Measurements from ENCODE around the gene VCAM1. TPM values are rescaled to one million over a fixed set of nuclear protein-coding genes. Genes with fewer than 3 reads are reported as not detected.
"Not testable (repeated sequence)": the region's sequence is repeated elsewhere in the genome, so short reads cannot be mapped to it uniquely, and the experiment has no call there.

VCAM1 gene
- total and polyA plus RNA-seq, 7 experiments from 2014 or later = not detected

GRCh38 chr1:100710906-100711682 lies 8.4 kb upstream of the VCAM1 start:
- intact Hi-C loops (cut with micrococcal nuclease) = no loop called here
- peaks cover 5 to 26% (median 19%) of the 10 kb centered on the region in 5 donors for H3K27me3 Mint-ChIP-seq
- H3K4me1 Mint-ChIP-seq = peaks cover 0 to 12% (median 4%) of the 10 kb centered on the region in 7 donors
- H3K4me3 Mint-ChIP-seq = no peak overlapping the region
- POLR2A ChIA-PET = no interaction called here
- no peak overlapping the region for H3K4me3 ChIP-seq (ENCODE audit: low read length)
- CTCF ChIA-PET = no interaction called here
- no peak overlapping the region for H3K27ac ChIP-seq (ENCODE audit: low read depth, low read length)
- no peak for DNase-seq
- H3K9me3 ChIP-seq (ENCODE audit: control insufficient read depth in 2 of 3, low read length in 3 of 3) = no peaks in the 10 kb centered on the region
- no peaks in the 10 kb centered on the region for H3K9me3 Mint-ChIP-seq
- no peaks in the 10 kb centered on the region for H3K36me3 Mint-ChIP-seq
- H3K4me1 ChIP-seq (ENCODE audit: control insufficient read depth in 2 of 2, insufficient read depth in 2 of 2, low read length in 2 of 2) = peaks cover 0 to 24% of the 10 kb centered on the region in 2 donors
- H3K27me3 ChIP-seq (ENCODE audit: control insufficient read depth in 2 of 2, insufficient read depth in 2 of 2, low read length in 2 of 2) = no peaks in the 10 kb centered on the region
- ATAC-seq = no peak
- H3K36me3 ChIP-seq (ENCODE audit: control insufficient read depth in 2 of 3, insufficient read depth in 3 of 3, low read length in 3 of 3) = no peaks in the 10 kb centered on the region
- no peak overlapping the region for H3K27ac Mint-ChIP-seq

- DNase-seq (peak in 2 of 9 donors; percentile 6 to 30), ATAC-seq (peak; percentile 86)
- CTCF ChIA-PET; H3K9me3 Mint-ChIP-seq; H3K27ac Mint-ChIP-seq; POLR2A ChIA-PET; H3K27ac ChIP-seq (ENCODE audit: low read depth, low read length); H3K36me3 ChIP-seq (ENCODE audit: control insufficient read depth in 2 of 3, insufficient read depth in 3 of 3, low read length in 3 of 3); intact Hi-C loops (cut with micrococcal nuclease); H3K27me3 ChIP-seq (ENCODE audit: control insufficient read depth in 2 of 2, insufficient read depth in 2 of 2, low read length in 2 of 2); H3K4me3 ChIP-seq (ENCODE audit: low read length); H3K36me3 Mint-ChIP-seq; H3K9me3 ChIP-seq (ENCODE audit: control insufficient read depth in 2 of 3, low read length in 3 of 3): not testable (repeated sequence)
- H3K4me1 ChIP-seq (ENCODE audit: control insufficient read depth in 2 of 2, insufficient read depth in 2 of 2, low read length in 2 of 2) = peaks cover 0 to 24% of the 10 kb centered on the region in 2 donors
- Mint-ChIP-seq H3K27me3 (peaks cover 5 to 25% (median 21%) of the 10 kb centered on the region in 5 donors), H3K4me1 (peaks cover 0 to 12% (median 4%) of the 10 kb centered on the region in 7 donors), H3K4me3 (peak overlapping the region in 4 of 10 donors; percentile 0 to 59 (median 26))
Measured at GRCh38 chr1:100713027-100713426, 6.5 kb upstream of the VCAM1 start.

- H3K9me3 Mint-ChIP-seq = no peaks in the 10 kb centered on the region
- POLR2A ChIA-PET = no interaction called here
- ATAC-seq = no peak
Measured at GRCh38 chr1:100713626-100714025, 5.9 kb upstream of the VCAM1 start.

GRCh38 chr1:100714599-100714998 lies 4.9 kb upstream of the VCAM1 start:
- no peak overlapping the region for H3K27ac Mint-ChIP-seq
- H3K4me3 Mint-ChIP-seq = no peak overlapping the region
- H3K27ac ChIP-seq (ENCODE audit: low read depth, low read length) = no peak overlapping the region
- POLR2A ChIA-PET = no interaction called here
- no peaks in the 10 kb centered on the region for H3K9me3 Mint-ChIP-seq
- CTCF ChIA-PET = no interaction called here
- peaks cover 7 to 21% (median 21%) of the 10 kb centered on the region in 5 donors for H3K27me3 Mint-ChIP-seq
- H3K36me3 ChIP-seq (ENCODE audit: control insufficient read depth in 2 of 3, insufficient read depth in 3 of 3, low read length in 3 of 3) = no peaks in the 10 kb centered on the region
- H3K4me1 ChIP-seq (ENCODE audit: control insufficient read depth in 2 of 2, insufficient read depth in 2 of 2, low read length in 2 of 2) = peaks cover 0 to 24% of the 10 kb centered on the region in 2 donors
- no peak for ATAC-seq
- DNase-seq = no peak
- intact Hi-C loops (cut with micrococcal nuclease) = no loop called here
- no peaks in the 10 kb centered on the region for H3K27me3 ChIP-seq (ENCODE audit: control insufficient read depth in 2 of 2, insufficient read depth in 2 of 2, low read length in 2 of 2)
- no peak overlapping the region for H3K4me3 ChIP-seq (ENCODE audit: low read length)
- no peaks in the 10 kb centered on the region for H3K36me3 Mint-ChIP-seq
- peaks cover 0 to 12% (median 4%) of the 10 kb centered on the region in 7 donors for H3K4me1 Mint-ChIP-seq
- no peaks in the 10 kb centered on the region for H3K9me3 ChIP-seq (ENCODE audit: control insufficient read depth in 2 of 3, low read length in 3 of 3)

More at GRCh38 chr1:100713626-100714025, 5.9 kb upstream of the VCAM1 start:
- Mint-ChIP-seq H3K27me3 (peaks cover 5 to 25% (median 21%) of the 10 kb centered on the region in 5 donors), H3K36me3 (no peaks in the 10 kb centered on the region), H3K27ac (no peak overlapping the region), H3K4me3 (no peak overlapping the region), H3K4me1 (peaks cover 0 to 12% (median 4%) of the 10 kb centered on the region in 7 donors)
- intact Hi-C loops (cut with micrococcal nuclease) = no loop called here
- no peaks in the 10 kb centered on the region for H3K9me3 ChIP-seq (ENCODE audit: control insufficient read depth in 2 of 3, low read length in 3 of 3)
- peaks cover 0 to 24% of the 10 kb centered on the region in 2 donors for H3K4me1 ChIP-seq (ENCODE audit: control insufficient read depth in 2 of 2, insufficient read depth in 2 of 2, low read length in 2 of 2)
- no peak overlapping the region for H3K4me3 ChIP-seq (ENCODE audit: low read length)
- DNase-seq = no peak
- CTCF ChIA-PET = interaction anchor here (0.6 kb wide), 1 partner anchor 35 kb away, joined by 3 read pairs; no protein-coding TSS in a partner anchor
- H3K27me3 ChIP-seq (ENCODE audit: control insufficient read depth in 2 of 2, insufficient read depth in 2 of 2, low read length in 2 of 2) = no peaks in the 10 kb centered on the region
- no peak overlapping the region for H3K27ac ChIP-seq (ENCODE audit: low read depth, low read length)
- H3K36me3 ChIP-seq (ENCODE audit: control insufficient read depth in 2 of 3, insufficient read depth in 3 of 3, low read length in 3 of 3) = no peaks in the 10 kb centered on the region

GRCh38 chr1:100717218-100717617 lies 2.3 kb upstream of the VCAM1 start:
- intact Hi-C loops (cut with micrococcal nuclease) = no loop called here
- H3K36me3 Mint-ChIP-seq = no peaks in the 10 kb centered on the region
- no peak overlapping the region for H3K4me3 Mint-ChIP-seq
- ChIA-PET CTCF (no interaction called here), POLR2A (no interaction called here)
- peaks cover 0 to 11% (median 4%) of the 10 kb centered on the region in 7 donors for H3K4me1 Mint-ChIP-seq
- no peak for DNase-seq
- Histone ChIP-seq H3K4me3 (ENCODE audit: low read length) (no peak overlapping the region), H3K27ac (ENCODE audit: low read depth, low read length) (no peak overlapping the region), H3K4me1 (ENCODE audit: control insufficient read depth in 2 of 2, insufficient read depth in 2 of 2, low read length in 2 of 2) (peaks cover 0 to 16% of the 10 kb centered on the region in 2 donors), H3K9me3 (ENCODE audit: control insufficient read depth in 2 of 3, low read length in 3 of 3) (no peaks in the 10 kb centered on the region), H3K27me3 (ENCODE audit: control insufficient read depth in 2 of 2, insufficient read depth in 2 of 2, low read length in 2 of 2) (no peaks in the 10 kb centered on the region), H3K36me3 (ENCODE audit: control insufficient read depth in 2 of 3, insufficient read depth in 3 of 3, low read length in 3 of 3) (no peaks in the 10 kb centered on the region)
- peaks cover 9 to 21% (median 13%) of the 10 kb centered on the region in 5 donors for H3K27me3 Mint-ChIP-seq
- ATAC-seq = no peak
- H3K27ac Mint-ChIP-seq = no peak overlapping the region
- no peaks in the 10 kb centered on the region for H3K9me3 Mint-ChIP-seq

GRCh38 chr1:100718581-100718980 lies 961 bp upstream of the VCAM1 start:
- no peak for ATAC-seq
- intact Hi-C loops (cut with micrococcal nuclease) = no loop called here
- CTCF ChIA-PET = no interaction called here
- H3K27me3 ChIP-seq (ENCODE audit: control insufficient read depth in 2 of 2, insufficient read depth in 2 of 2, low read length in 2 of 2) = no peaks in the 10 kb centered on the region
- Mint-ChIP-seq H3K27me3 (peaks cover 9 to 29% (median 18%) of the 10 kb centered on the region in 5 donors), H3K4me1 (no peaks in the 10 kb centered on the region), H3K27ac (no peak overlapping the region), H3K36me3 (no peaks in the 10 kb centered on the region), H3K4me3 (no peak overlapping the region), H3K9me3 (no peaks in the 10 kb centered on the region)
- H3K27ac ChIP-seq (ENCODE audit: low read depth, low read length) = no peak overlapping the region
- no peaks in the 10 kb centered on the region for H3K36me3 ChIP-seq (ENCODE audit: control insufficient read depth in 2 of 3, insufficient read depth in 3 of 3, low read length in 3 of 3)
- POLR2A ChIA-PET = no interaction called here
- no peaks in the 10 kb centered on the region for H3K9me3 ChIP-seq (ENCODE audit: control insufficient read depth in 2 of 3, low read length in 3 of 3)
- peaks cover 0 to 6% of the 10 kb centered on the region in 2 donors for H3K4me1 ChIP-seq (ENCODE audit: control insufficient read depth in 2 of 2, insufficient read depth in 2 of 2, low read length in 2 of 2)
- DNase-seq = no peak
- H3K4me3 ChIP-seq (ENCODE audit: low read length) = no peak overlapping the region

GRCh38 chr1:100720101-100720500 lies 559 bp downstream of the VCAM1 start:
- Mint-ChIP-seq H3K4me1 (no peaks in the 10 kb centered on the region), H3K27ac (no peak overlapping the region), H3K9me3 (no peaks in the 10 kb centered on the region), H3K27me3 (peaks cover 12 to 36% (median 24%) of the 10 kb centered on the region in 5 donors), H3K4me3 (no peak overlapping the region), H3K36me3 (no peaks in the 10 kb centered on the region)
- H3K36me3 ChIP-seq (ENCODE audit: control insufficient read depth in 2 of 3, insufficient read depth in 3 of 3, low read length in 3 of 3) = no peaks in the 10 kb centered on the region
- no peaks in the 10 kb centered on the region for H3K4me1 ChIP-seq (ENCODE audit: control insufficient read depth in 2 of 2, insufficient read depth in 2 of 2, low read length in 2 of 2)
- intact Hi-C loops (cut with micrococcal nuclease) = no loop called here
- H3K9me3 ChIP-seq (ENCODE audit: control insufficient read depth in 2 of 3, low read length in 3 of 3) = no peaks in the 10 kb centered on the region
- CTCF ChIA-PET = no interaction called here
- ATAC-seq = no peak
- no peak for DNase-seq
- no peaks in the 10 kb centered on the region for H3K27me3 ChIP-seq (ENCODE audit: control insufficient read depth in 2 of 2, insufficient read depth in 2 of 2, low read length in 2 of 2)
- no peak overlapping the region for H3K27ac ChIP-seq (ENCODE audit: low read depth, low read length)
- POLR2A ChIA-PET = no interaction called here
- H3K4me3 ChIP-seq (ENCODE audit: low read length) = no peak overlapping the region

All from naive thymus-derived CD4-positive, alpha-beta T cell (primary cell).